Neuronal stem cell (in vitro differentiated cells): ENCODE results near the gene PDE7B.

ENCODE experiments used
- DNase-seq: peaks from one replicate; pipeline ENCODE4 v3.0.0-alpha.2; 2013; ENCODE audit warnings: low spot score
- H2AFZ ChIP-seq: one replicate; pipeline ENCODE4 v1.6.1; 2013; ENCODE audit warnings: mild to moderate bottlenecking, low read length, inconsistent platforms
- H2AK5ac ChIP-seq: 2 replicates; pipeline ENCODE4 v1.6.1; 2013; ENCODE audit warnings: low read depth, mild to moderate bottlenecking, inconsistent platforms, low read length, moderate library complexity, mixed read lengths
- H2BK120ac ChIP-seq: 2 replicates; pipeline ENCODE4 v1.6.1; 2013; ENCODE audit warnings: low read depth, mild to moderate bottlenecking, inconsistent platforms, low read length, moderate library complexity, mixed read lengths
- H2BK12ac ChIP-seq: one replicate; pipeline ENCODE4 v1.6.1; 2013; ENCODE audit warnings: low read length, inconsistent platforms
- H2BK15ac ChIP-seq: 2 replicates; pipeline ENCODE4 v1.6.1; 2013; ENCODE audit warnings: mild to moderate bottlenecking, low read length, inconsistent platforms, mixed read lengths
- H2BK5ac ChIP-seq: one replicate; pipeline ENCODE4 v1.6.1; 2013; ENCODE audit warnings: inconsistent platforms, mild to moderate bottlenecking, low read length, moderate library complexity
- H3K14ac ChIP-seq: one replicate; pipeline ENCODE4 v1.6.1; 2013; ENCODE audit warnings: low read length, inconsistent platforms
- H3K18ac ChIP-seq: 2 replicates; pipeline ENCODE4 v1.6.1; 2013; ENCODE audit warnings: low read length, inconsistent platforms
- H3K23ac ChIP-seq: 2 replicates; pipeline ENCODE4 v1.6.1; 2013; ENCODE audit warnings: low read depth, mild to moderate bottlenecking, mixed read lengths, low read length, inconsistent platforms; ENCODE audit not compliant: poor library complexity
- H3K27ac ChIP-seq: replicated peaks from 3 replicates; pipeline ENCODE4 v1.5.1; 2013; ENCODE audit warnings: low read length, inconsistent platforms
- H3K27me3 ChIP-seq, 3 experiments: 2 replicates each; pipeline ENCODE4 v1.6.1; 2013; ENCODE audit warnings: low read length in 3 of 3, mild to moderate bottlenecking in 2 of 3, inconsistent platforms in 1 of 3, low read depth in 1 of 3, mixed read lengths in 1 of 3, moderate library complexity in 1 of 3; ENCODE audit not compliant: control insufficient read depth in 3 of 3, insufficient read depth in 3 of 3
- H3K36me3 ChIP-seq, 2 donors: replicated peaks in 1 of 2; 2 replicates each; pipeline ENCODE4 v1.6.1; 2013; ENCODE audit warnings: low read length in 2 of 2; ENCODE audit not compliant: control insufficient read depth in 2 of 2, insufficient read depth in 2 of 2
- H3K4ac ChIP-seq: 2 replicates; pipeline ENCODE4 v1.6.1; 2013; ENCODE audit warnings: inconsistent platforms, mild to moderate bottlenecking, low read length, moderate library complexity
- H3K4me1 ChIP-seq, 2 donors: 1 replicate in 1 of 2; 2 replicates in 1 of 2; pipeline ENCODE4 v1.6.1; 2013; ENCODE audit warnings: low read length in 2 of 2, low read depth in 1 of 2; ENCODE audit not compliant: control insufficient read depth in 2 of 2, insufficient read depth in 1 of 2
- H3K4me2 ChIP-seq: one replicate; pipeline ENCODE4 v1.6.1; 2013; ENCODE audit warnings: mild to moderate bottlenecking, low read length, inconsistent platforms; ENCODE audit not compliant: insufficient read depth, poor library complexity, severe bottlenecking
- H3K4me3 ChIP-seq, 2 donors: 2 replicates each; pipeline ENCODE4 v1.5.1; 2013; ENCODE audit warnings: low read length in 2 of 2, mild to moderate bottlenecking in 2 of 2, inconsistent platforms in 1 of 2, moderate library complexity in 1 of 2
- H3K79me1 ChIP-seq: one replicate; pipeline ENCODE4 v1.6.1; 2013; ENCODE audit warnings: low read depth, mild to moderate bottlenecking, inconsistent platforms, low read length, moderate library complexity
- H3K9ac ChIP-seq: one replicate; pipeline ENCODE4 v1.6.1; 2013; ENCODE audit warnings: mild to moderate bottlenecking, low read depth, low read length, inconsistent platforms; ENCODE audit not compliant: poor library complexity
- H3K9me3 ChIP-seq, 2 donors: replicated peaks in 1 of 2; 2 replicates each; pipeline versions ENCODE3 to v1.6.1; 2013; ENCODE audit warnings: low read length in 2 of 2, mild to moderate bottlenecking in 2 of 2, inconsistent platforms in 1 of 2, low read depth in 1 of 2, mixed read lengths in 1 of 2, moderate library complexity in 1 of 2; ENCODE audit not compliant: control insufficient read depth in 2 of 2, insufficient read depth in 1 of 2
- H4K8ac ChIP-seq: one replicate; pipeline ENCODE4 v1.6.1; 2013; ENCODE audit warnings: low read depth, mild to moderate bottlenecking, inconsistent platforms, low read length, moderate library complexity
- H4K91ac ChIP-seq: one replicate; pipeline ENCODE4 v1.6.1; 2013; ENCODE audit warnings: low read length, low read depth, mild to moderate bottlenecking, inconsistent platforms; ENCODE audit not compliant: poor library complexity
- WGBS, 2 donors: extraction: QIAGEN DNeasy Blood & Tissue Kit; methylation state at CpG; one replicate each; pipeline ENCODE4 v1.1.7; 2013; ENCODE audit warnings: missing lambda C conversion rate in 2 of 2, mixed read lengths in 1 of 2; ENCODE audit not compliant: insufficient read length in 2 of 2, insufficient replicate concordance in 1 of 2; ENCODE audit errors: extremely low coverage in 2 of 2; 5-methylcytosine and 5-hydroxymethylcytosine counted together

PDE7B gene

DNA sequence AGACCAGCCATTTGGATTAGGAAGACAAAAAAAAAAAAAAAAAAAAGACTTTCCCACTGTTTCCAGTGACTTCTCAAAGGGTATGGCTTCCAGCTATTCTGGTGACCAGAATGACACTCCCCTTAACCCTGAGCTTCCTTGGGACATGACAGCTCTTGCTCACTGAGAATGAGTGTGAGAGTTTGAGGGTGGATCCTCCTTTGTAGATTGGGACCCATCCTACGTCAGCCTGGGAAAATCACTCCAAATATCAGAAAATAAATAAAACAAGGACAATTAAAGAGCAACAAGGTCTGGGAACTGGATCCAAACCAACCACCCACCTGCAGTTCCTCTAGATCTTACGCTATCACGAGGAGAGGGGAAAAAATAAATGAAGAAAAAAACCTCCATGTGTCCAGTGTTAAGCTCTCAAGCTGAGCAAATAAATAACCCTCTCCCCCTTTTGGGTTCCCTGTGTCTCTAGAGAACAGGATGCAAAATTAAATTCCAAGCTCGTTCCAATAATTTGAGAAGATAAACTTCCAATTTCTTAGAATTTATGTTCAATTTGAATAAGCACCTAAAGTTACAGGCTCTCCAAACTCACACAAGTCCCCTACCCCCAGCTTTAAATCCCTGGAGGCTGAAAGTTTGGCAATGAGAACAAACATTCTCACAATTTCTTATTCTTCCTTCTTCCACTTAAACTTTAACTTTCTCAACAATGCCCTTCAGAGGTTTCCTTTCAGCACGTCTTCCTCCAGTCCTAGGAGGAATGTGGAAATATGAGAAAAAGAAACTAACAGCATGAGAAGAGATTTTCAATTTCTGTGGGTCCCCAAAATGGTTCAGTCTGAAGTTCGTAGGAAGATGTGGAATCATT is 228.4 kb downstream of the PDE7B start:
- Histone ChIP-seq H2AK5ac (no peak overlapping the region), H4K91ac (no peak overlapping the region), H2BK12ac (no peak overlapping the region), H4K8ac (no peak overlapping the region), H3K27ac (no peak overlapping the region), H2AFZ (no peak overlapping the region), H2BK5ac (no peak overlapping the region), H3K4me3 (no peak overlapping the region), H3K23ac (no peak overlapping the region), H3K4me2 (no peak overlapping the region), H3K9ac (no peak overlapping the region), H3K4ac (no peak overlapping the region), H3K79me1 (no peaks in the 10 kb centered on the region), H3K18ac (no peak overlapping the region), H2BK120ac (no peak overlapping the region), H3K36me3 (no peaks in the 10 kb centered on the region), H3K9me3 (no peaks in the 10 kb centered on the region), H3K4me1 (no peaks in the 10 kb centered on the region), H2BK15ac (no peak overlapping the region), H3K27me3 (no peaks in the 10 kb centered on the region), H3K14ac (no peak overlapping the region)
- DNase-seq = no peak
- no CpG with 5 or more reads among the region's 6 CpGs for WGBS, 2 donors

DNA sequence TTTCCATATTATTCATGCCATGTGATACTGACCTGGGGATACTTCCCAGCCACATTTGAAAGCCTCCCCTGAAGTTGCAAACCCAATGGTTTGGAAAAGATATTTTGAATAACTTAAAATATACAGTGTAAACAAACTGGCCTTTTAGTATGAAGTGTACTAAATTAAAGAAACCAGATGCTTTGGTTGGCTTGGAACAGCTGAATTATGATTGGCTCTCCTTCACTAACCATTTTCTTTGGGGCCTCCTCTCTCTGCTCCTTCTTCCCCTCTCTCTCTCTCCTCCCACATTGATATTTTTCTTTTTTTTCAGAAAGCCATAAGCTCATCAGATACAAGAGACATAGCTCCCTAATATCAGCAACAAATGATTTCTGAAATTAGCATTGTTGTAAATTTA is 232.0 kb downstream of the PDE7B start:
- Histone ChIP-seq H3K27me3 (no peaks in the 10 kb centered on the region), H3K4me2 (no peak overlapping the region), H2BK5ac (no peak overlapping the region), H2BK120ac (no peak overlapping the region), H3K4ac (no peak overlapping the region), H3K27ac (no peak overlapping the region), H3K4me3 (no peak overlapping the region), H2BK12ac (no peak overlapping the region), H2BK15ac (no peak overlapping the region), H3K9ac (no peak overlapping the region), H3K9me3 (no peaks in the 10 kb centered on the region), H2AK5ac (no peak overlapping the region), H3K79me1 (no peaks in the 10 kb centered on the region), H3K36me3 (no peaks in the 10 kb centered on the region), H2AFZ (no peak overlapping the region), H3K14ac (no peak overlapping the region), H4K8ac (no peak overlapping the region), H3K4me1 (no peaks in the 10 kb centered on the region), H3K18ac (no peak overlapping the region), H3K23ac (no peak overlapping the region), H4K91ac (no peak overlapping the region)
- DNase-seq = no peak

DNA sequence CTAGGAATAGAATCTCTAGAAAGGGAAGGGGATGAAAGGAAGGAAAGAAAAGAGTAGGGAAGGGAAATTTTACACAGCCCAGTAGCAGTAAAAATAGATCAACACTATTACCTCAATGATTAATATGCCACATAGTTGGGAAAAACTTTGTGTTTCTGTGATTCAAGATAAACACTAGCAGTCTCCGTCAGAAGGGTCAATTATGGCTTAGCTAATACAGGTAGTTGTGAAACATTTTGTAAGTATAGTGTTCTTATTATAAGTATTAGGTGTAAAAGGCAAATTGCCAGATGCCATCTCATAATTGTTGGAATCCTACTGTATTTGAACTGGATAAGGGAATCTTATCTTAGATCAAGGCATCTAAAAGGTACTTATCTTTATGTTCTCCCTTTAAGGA is 232.9 kb downstream of the PDE7B start:
- no peak overlapping the region for H2AK5ac ChIP-seq

DNA sequence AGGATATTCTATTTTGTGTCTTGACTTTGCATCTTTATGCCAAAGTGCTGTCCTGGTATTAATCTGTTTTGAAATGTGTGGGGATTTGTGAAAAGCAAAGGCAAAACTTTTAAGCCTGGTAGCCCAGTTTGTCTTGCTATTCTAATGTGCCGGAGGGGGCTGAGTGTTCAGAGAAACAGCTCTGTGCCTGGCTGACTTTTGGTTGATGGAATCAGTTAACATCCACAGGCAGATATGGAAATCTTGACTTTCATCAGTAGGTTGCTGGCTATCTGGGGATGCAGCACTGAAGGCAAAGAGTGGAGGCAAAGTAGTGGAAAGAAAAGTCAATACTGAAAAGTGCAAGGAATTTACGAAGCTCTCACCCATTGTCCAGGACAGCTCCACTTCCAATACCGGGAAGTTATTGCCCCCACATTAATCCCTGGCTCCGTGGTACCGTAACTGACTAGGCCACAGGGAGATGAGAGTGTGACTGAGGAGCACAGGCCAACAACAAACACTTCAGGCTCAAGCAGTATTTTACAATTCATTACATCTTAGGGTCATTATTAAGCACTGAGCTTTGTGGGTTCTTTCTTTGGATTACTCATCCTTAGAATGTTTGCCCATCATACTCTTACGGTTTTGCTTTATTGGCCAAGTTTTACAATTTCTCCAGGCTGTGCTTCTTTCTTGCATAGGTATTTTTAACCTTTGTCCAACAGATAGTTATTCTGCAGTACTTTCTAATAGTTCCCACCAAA is 234.0 kb downstream of the PDE7B start:
- H4K8ac ChIP-seq = no peak overlapping the region
- H3K9ac ChIP-seq = no peak overlapping the region
- H3K18ac ChIP-seq = no peak overlapping the region
- no peak for DNase-seq
- no peak overlapping the region for H2AK5ac ChIP-seq
- no peak overlapping the region for H3K4me3 ChIP-seq
- no peak overlapping the region for H3K23ac ChIP-seq
- H2BK120ac ChIP-seq = no peak overlapping the region
- H3K27ac ChIP-seq = no peak overlapping the region
- no peaks in the 10 kb centered on the region for H3K9me3 ChIP-seq
- WGBS, 2 donors = no CpG with 5 or more reads among the region's 6 CpGs
- no peaks in the 10 kb centered on the region for H3K4me1 ChIP-seq
- H3K14ac ChIP-seq = no peak overlapping the region
- H2BK15ac ChIP-seq = no peak overlapping the region
- H2AFZ ChIP-seq = no peak overlapping the region
- H2BK5ac ChIP-seq = no peak overlapping the region
- no peaks in the 10 kb centered on the region for H3K36me3 ChIP-seq
- H3K4ac ChIP-seq = no peak overlapping the region
- H4K91ac ChIP-seq = no peak overlapping the region
- no peak overlapping the region for H3K4me2 ChIP-seq
- no peaks in the 10 kb centered on the region for H3K79me1 ChIP-seq
- H3K27me3 ChIP-seq = no peaks in the 10 kb centered on the region
- H2BK12ac ChIP-seq = no peak overlapping the region

More for the DNA sequence above, 232.9 kb downstream of the PDE7B start:
- no peak overlapping the region for H2AFZ ChIP-seq
- no peak overlapping the region for H3K4me3 ChIP-seq
- H3K18ac ChIP-seq = no peak overlapping the region
- no peak overlapping the region for H3K4ac ChIP-seq
- H3K36me3 ChIP-seq = no peaks in the 10 kb centered on the region
- H3K27ac ChIP-seq = no peak overlapping the region
- no peak overlapping the region for H2BK120ac ChIP-seq
- H3K14ac ChIP-seq = no peak overlapping the region
- H3K4me2 ChIP-seq = no peak overlapping the region
- no peak overlapping the region for H4K91ac ChIP-seq
- no peak overlapping the region for H3K9ac ChIP-seq
- no peak overlapping the region for H4K8ac ChIP-seq
- no peak overlapping the region for H2BK5ac ChIP-seq
- H3K27me3 ChIP-seq = no peaks in the 10 kb centered on the region
- DNase-seq = no peak
- no CpG with 5 or more reads among the region's 1 CpG for WGBS, 2 donors
- H2BK15ac ChIP-seq = no peak overlapping the region
- no peaks in the 10 kb centered on the region for H3K4me1 ChIP-seq
- no peaks in the 10 kb centered on the region for H3K9me3 ChIP-seq
- no peak overlapping the region for H3K23ac ChIP-seq
- no peak overlapping the region for H2BK12ac ChIP-seq
- H3K79me1 ChIP-seq = no peaks in the 10 kb centered on the region
